ENCODE results near the gene VSTM2B. TPM values are rescaled to one million over a fixed set of nuclear protein-coding genes. Genes with fewer than 3 reads are reported as not detected.

The VSTM2B gene
- total and polyA plus RNA-seq, 2 of the 13 experiments (the other 11 are each of a cell fraction or from before 2014, with no cell fraction given), result not detected

GRCh38 chr19:29517412-29517811 lies 8.4 kb upstream of the VSTM2B start:
- ChIA-PET POLR2A (no interaction called here), CTCF (ENCODE audit: low intra/inter-chr PET ratio, low total read pairs) (no interaction called here)
- no peaks in the 10 kb centered on the region for H3K9me3 ChIP-seq (ENCODE audit: low read length)
- in situ Hi-C loops (cut with HindIII; ENCODE audit: extremely low pct_ligation_motif_present, low pct_unique_long_range_greater_than_20kb), result no loop called here
- no peak overlapping the region for H3K4me2 ChIP-seq (ENCODE audit: low read depth, low read length)
- H3K4me1 ChIP-seq (ENCODE audit: insufficient read depth, low read length), result no peaks in the 10 kb centered on the region
- no peak overlapping the region for H3K27ac ChIP-seq (ENCODE audit: extremely low read length, insufficient read depth, low read length)
- no peak for DNase-seq (ENCODE audit: low spot score)
- intact Hi-C loops (cut with micrococcal nuclease; ENCODE audit: unreplicated experiment), result no loop called here
- no CpG with 5 or more reads among the region's 4 CpGs for WGBS (ENCODE audit: low lambda C conversion rate)
- FAIRE-seq, result no peak
- no peak overlapping the region for H3K4me3 ChIP-seq (replicated peaks in 1 of 3; ENCODE audit: insufficient read depth in 1 of 3, low read depth in 2 of 3, low read length in 3 of 3)
- BruUV-seq (replicated peaks), result no TSS peak
- ATAC-seq, result no peak
- peaks cover 0 to 17% of the 10 kb centered on the region in 2 experiments; a peak in 4 of 5 replicates for H3K27me3 ChIP-seq (ENCODE audit: control insufficient read depth in 1 of 2, insufficient read depth in 2 of 2, low read length in 2 of 2)
- H2AFZ ChIP-seq (ENCODE audit: low read length), result no peak overlapping the region
- no peaks in the 10 kb centered on the region for H3K36me3 ChIP-seq (replicated peaks in 1 of 2; ENCODE audit: control insufficient read depth in 1 of 2, insufficient read depth in 2 of 2, low read length in 2 of 2)
- TF ChIP-seq ELF1 (CRISPR knock-in tag; IDR thresholded peaks at IDR 0.05) (no peak), JDP2 (CRISPR knock-in tag; IDR thresholded peaks at IDR 0.05; ENCODE audit: borderline replicate concordance) (no peak), ZFX (CRISPR knock-in tag; IDR thresholded peaks at IDR 0.05; ENCODE audit: low read depth) (no peak), KAT8 (CRISPR knock-in tag; IDR thresholded peaks at IDR 0.05) (no peak)
- H3K79me2 ChIP-seq (ENCODE audit: insufficient read depth, low read length), result no peaks in the 10 kb centered on the region
- no peak overlapping the region for H3K9ac ChIP-seq (ENCODE audit: insufficient read depth, low read depth, low read length)
- H4K20me1 ChIP-seq (ENCODE audit: insufficient read depth, low read length), result no peaks in the 10 kb centered on the region

- Histone ChIP-seq H3K4me3 (replicated peaks in 1 of 3; ENCODE audit: insufficient read depth in 1 of 3, low read depth in 2 of 3, low read length in 3 of 3) (no peak overlapping the region), H2AFZ (ENCODE audit: low read length) (no peak overlapping the region), H3K27me3 (ENCODE audit: control insufficient read depth in 1 of 2, insufficient read depth in 2 of 2, low read length in 2 of 2) (peaks cover 0 to 18% of the 10 kb centered on the region in 2 experiments; a peak in 4 of 5 replicates), H3K4me2 (ENCODE audit: low read depth, low read length) (no peak overlapping the region), H3K36me3 (replicated peaks in 1 of 2; ENCODE audit: control insufficient read depth in 1 of 2, insufficient read depth in 2 of 2, low read length in 2 of 2) (no peaks in the 10 kb centered on the region), H3K9me3 (ENCODE audit: low read length) (no peaks in the 10 kb centered on the region), H3K9ac (ENCODE audit: insufficient read depth, low read depth, low read length) (no peak overlapping the region), H3K4me1 (ENCODE audit: insufficient read depth, low read length) (no peaks in the 10 kb centered on the region), H3K27ac (ENCODE audit: extremely low read length, insufficient read depth, low read length) (no peak overlapping the region), H3K79me2 (ENCODE audit: insufficient read depth, low read length) (no peaks in the 10 kb centered on the region), H4K20me1 (ENCODE audit: insufficient read depth, low read length) (no peaks in the 10 kb centered on the region)
- DNase-seq (ENCODE audit: low spot score) (no peak), FAIRE-seq (no peak), ATAC-seq (no peak)
- 0% methylated on average over 4 of the region's 4 CpGs for WGBS (ENCODE audit: low lambda C conversion rate)
- in situ Hi-C loops (cut with HindIII; ENCODE audit: extremely low pct_ligation_motif_present, low pct_unique_long_range_greater_than_20kb) (no loop called here), intact Hi-C loops (cut with micrococcal nuclease; ENCODE audit: unreplicated experiment) (no loop called here)
- TF ChIP-seq RBAK (CRISPR knock-in tag; IDR thresholded peaks at IDR 0.05) (no peak), HNRNPH1 (optimal IDR thresholded peaks at IDR 0.05; ENCODE audit: low read depth, low read length) (no peak), EZH2 (conservative IDR thresholded peaks at IDR 0.05; ENCODE audit: low read depth, low read length) (no peak), ZNF549 (CRISPR knock-in tag; IDR thresholded peaks at IDR 0.05) (no peak), JUND (CRISPR knock-in tag; IDR thresholded peaks at IDR 0.05) (no peak), TOE1 (CRISPR knock-in tag; IDR thresholded peaks at IDR 0.05) (no peak), GABPB1 (CRISPR knock-in tag; IDR thresholded peaks at IDR 0.05) (no peak), FOXO1 (CRISPR knock-in tag; IDR thresholded peaks at IDR 0.05) (no peak), KAT8 (CRISPR knock-in tag; IDR thresholded peaks at IDR 0.05) (no peak), CHD4 (IDR thresholded peaks at IDR 0.05; ENCODE audit: borderline replicate concordance, low read length) (no peak), NAIF1 (CRISPR knock-in tag; IDR thresholded peaks at IDR 0.05; ENCODE audit: borderline replicate concordance) (no peak), ZNF546 (CRISPR knock-in tag; conservative IDR thresholded peaks at IDR 0.05) (no peak), SMC3 (IDR thresholded peaks at IDR 0.05; ENCODE audit: low read length) (no peak), NFYC (CRISPR knock-in tag; IDR thresholded peaks at IDR 0.05) (no peak)
- BruUV-seq (replicated peaks), result no TSS peak
- POLR2A ChIA-PET, result no interaction called here
- CTCF ChIA-PET (ENCODE audit: low intra/inter-chr PET ratio, low total read pairs), result no interaction called here
These were observed 7.8 kb upstream of the VSTM2B start for GRCh38 chr19:29517946-29518345.
